SK-N-SH (cell line): ENCODE results near the gene TUNAR. TPM values are rescaled to one million over a fixed set of nuclear protein-coding genes. Genes with fewer than 3 reads are reported as not detected.
A peak's percentile ranks its signal among the peaks of the same experiment; 100 is the strongest.

Experiments
- CTCF ChIA-PET: fragments of 300-600, 350-600 bp; formaldehyde crosslinking; extraction: SDS; loops from one replicate; lab custom pipeline; 2021; lab: Yijun Ruan, JAX
- POLR2A ChIA-PET: fragments of 350-600 bp; sonication (Branson Sonifier 250); formaldehyde crosslinking; extraction: SDS; loops from one replicate; lab custom pipeline; 2020; ENCODE audit warnings: antibody characterized with exemption, inconsistent platforms; lab: Yijun Ruan, JAX
- DNase-seq: peaks from one replicate; pipeline ENCODE4 v3.0.0; 2012
- H2AFZ ChIP-seq: fragments of 200-600 bp; sonication (generic); 2 replicates; pipeline ENCODE4 v1.8.1; 2016; ENCODE audit warnings: antibody characterized with exemption, mild to moderate bottlenecking, low read depth
- H3F3A ChIP-seq: fragments of 200-600 bp; sonication (generic); replicated peaks from 2 replicates; pipeline ENCODE3; 2016; ENCODE audit warnings: antibody characterized with exemption, mild to moderate bottlenecking; ENCODE audit not compliant: insufficient read depth
- H3K27ac ChIP-seq, 2 experiments: fragments of 200-500 bp in 1 of 2; fragments of 200-600 bp in 1 of 2; sonication (Bioruptor generic) in 1 of 2; sonication (generic), shearing (Covaris generic) in 1 of 2; 2 replicates each; pipeline versions ENCODE4 v1.5.1 to v1.6.1; 2014 to 2016; ENCODE audit warnings: low read depth in 2 of 2, inconsistent platforms in 1 of 2, low read length in 1 of 2, mild to moderate bottlenecking in 1 of 2, mixed read lengths in 1 of 2
- H3K27me3 ChIP-seq: fragments of 200-600 bp; sonication (generic), shearing (Covaris generic); 2 replicates; pipeline ENCODE4 v1.6.1; 2016; ENCODE audit warnings: mixed run types; ENCODE audit not compliant: insufficient read depth
- H3K36me3 ChIP-seq, 2 experiments: fragments of 200-500 bp in 1 of 2; fragments of 200-600 bp in 1 of 2; sonication (Bioruptor generic) in 1 of 2; sonication (generic) in 1 of 2; replicated peaks in 1 of 2; 2 replicates each; pipeline versions ENCODE3 to v1.5.1; 2014 to 2016; ENCODE audit warnings: low read length in 1 of 2, mild to moderate bottlenecking in 1 of 2; ENCODE audit not compliant: insufficient read depth in 2 of 2, control insufficient read depth in 1 of 2
- H3K4me1 ChIP-seq, 2 experiments: fragments of 200-500 bp in 1 of 2; fragments of 200-600 bp in 1 of 2; sonication (Bioruptor generic) in 1 of 2; sonication (generic), shearing (Covaris generic) in 1 of 2; 2 replicates each; pipeline versions ENCODE4 v1.5.1 to v1.6.1; 2014 to 2016; ENCODE audit warnings: low read depth in 1 of 2, low read length in 1 of 2, mixed run types in 1 of 2; ENCODE audit not compliant: insufficient read depth in 2 of 2, control insufficient read depth in 1 of 2
- H3K4me2 ChIP-seq: fragments of 200-600 bp; sonication (generic), shearing (Covaris generic); 2 replicates; pipeline ENCODE4 v1.6.1; 2017; ENCODE audit warnings: mixed run types
- H3K4me3 ChIP-seq, 2 experiments: fragments of 200-500 bp in 1 of 2; fragments of 200-600 bp in 1 of 2; sonication (Bioruptor generic) in 1 of 2; sonication (generic), shearing (Covaris generic) in 1 of 2; 2 replicates each; pipeline versions ENCODE4 v1.5.1 to v1.8.1; 2014 to 2016; ENCODE audit warnings: low read depth in 2 of 2, inconsistent platforms in 1 of 2, low read length in 1 of 2, mild to moderate bottlenecking in 1 of 2, mixed read lengths in 1 of 2, moderate library complexity in 1 of 2
- H3K79me2 ChIP-seq: fragments of 200-600 bp; sonication (generic); 2 replicates; pipeline ENCODE4 v1.8.1; 2017; ENCODE audit warnings: mild to moderate bottlenecking; ENCODE audit not compliant: insufficient read depth
- H3K9ac ChIP-seq: fragments of 200-600 bp; sonication (generic); 2 replicates; pipeline ENCODE4 v1.6.1; 2017; ENCODE audit warnings: mixed run types
- H3K9me2 ChIP-seq: fragments of 200-600 bp; sonication (generic); 2 replicates; pipeline ENCODE4 v1.6.1; 2017; ENCODE audit warnings: mixed run types
- H3K9me3 ChIP-seq: fragments of 200-600 bp; sonication (generic); 2 replicates; pipeline ENCODE4 v1.6.1; 2017; ENCODE audit warnings: mixed run types, mild to moderate bottlenecking, moderate library complexity
- H4K20me1 ChIP-seq: fragments of 200-600 bp; sonication (generic); 2 replicates; pipeline ENCODE4 v1.6.1; 2017; ENCODE audit warnings: mild to moderate bottlenecking, mixed run types; ENCODE audit not compliant: insufficient read depth
- ELF1 ChIP-seq: IDR thresholded peaks from 2 replicates; pipeline ENCODE4 v1.4.0; 2012
- EZH2phosphoT487 ChIP-seq: fragments of 200-600 bp; sonication (generic); IDR thresholded peaks from 2 replicates; pipeline ENCODE4 v1.6.1; 2017; ENCODE audit warnings: low read depth, mixed run types, mild to moderate bottlenecking, antibody characterized with exemption, moderate library complexity, borderline replicate concordance
- JUND ChIP-seq: IDR thresholded peaks from 2 replicates; pipeline ENCODE4 v1.4.0; 2012
- PBX3 ChIP-seq: IDR thresholded peaks from 2 replicates; pipeline ENCODE4; 2012
- REST ChIP-seq: IDR thresholded peaks from 2 replicates; pipeline ENCODE4 v1.6.1; 2012; ENCODE audit warnings: mild to moderate bottlenecking, low read depth, low read length, moderate library complexity
- RFX5 ChIP-seq: IDR thresholded peaks from 2 replicates; pipeline ENCODE4 v1.6.1; 2012; ENCODE audit warnings: mild to moderate bottlenecking, improper control_type of control experiment, low read length
- RXRA ChIP-seq: IDR thresholded peaks from 2 replicates; pipeline ENCODE4 v1.4.0; 2012; ENCODE audit warnings: low read depth, mild to moderate bottlenecking, borderline replicate concordance
- SMC3 ChIP-seq: IDR thresholded peaks from 2 replicates; pipeline ENCODE4 v1.6.1; 2012; ENCODE audit warnings: low read depth, low read length, improper control_type of control experiment
- TEAD4 ChIP-seq: IDR thresholded peaks from 2 replicates; pipeline ENCODE4 v1.4.0; 2012; ENCODE audit warnings: mild to moderate bottlenecking, borderline replicate concordance; ENCODE audit not compliant: insufficient read depth
- ZBTB33 ChIP-seq: IDR thresholded peaks from 2 replicates; pipeline ENCODE4 v1.4.0; 2012; ENCODE audit warnings: low read depth, borderline replicate concordance
- WGBS: methylation state at CpG from one replicate; pipeline ENCODE4 v1.1.6; 2017; ENCODE audit warnings: low lambda C conversion rate; 5-methylcytosine and 5-hydroxymethylcytosine counted together
- polyA plus RNA-seq, 3 experiments: library from polyadenylated mRNA; depleted of rRNA; stranded (reverse); fragments of >200 nt; gene quantifications; 2 replicates each; pipeline ENCODE4 v1.2.3, GENCODE V29; 2012

Gene TUNAR
- polyA plus RNA-seq, 1 of the 3 experiments (the other 2 are of a cell fraction), result 0.02 TPM

- Histone ChIP-seq H3K79me2 (no peaks in the 10 kb centered on the region), H3K27me3 (no peaks in the 10 kb centered on the region), H3K9me3 (no peaks in the 10 kb centered on the region), H2AFZ (no peak overlapping the region), H3K4me2 (no peak overlapping the region), H3K36me3 (no peaks in the 10 kb centered on the region), H3K27ac (peak overlapping the region in 1 of 2 experiments; percentile 96; a peak in 2 of 4 replicates), H3K9ac (no peak overlapping the region), H3K4me1 (peaks cover 12 to 35% of the 10 kb centered on the region in 2 experiments; a peak in 3 of 4 replicates), H3K4me3 (no peak overlapping the region), H3K9me2 (no peaks in the 10 kb centered on the region), H3F3A (no peaks in the 10 kb centered on the region), H4K20me1 (no peaks in the 10 kb centered on the region)
- POLR2A ChIA-PET, result no interaction called here
- TF ChIP-seq PBX3 (no peak), ELF1 (no peak), EZH2phosphoT487 (no peak), TEAD4 (no peak)
- DNase-seq, result no peak
- CTCF ChIA-PET, result interaction anchor here (0.9 to 1.8 kb wide), 3 partner anchors 107 to 326 kb away, joined by 3 to 6 read pairs (median 4); no protein-coding TSS in a partner anchor
- WGBS, result 86% methylated on average over 4 of the region's 4 CpGs
Observed at GRCh38 chr14:95887351-95887750, 10.7 kb downstream of the TUNAR start.

- Histone ChIP-seq H2AFZ (no peak overlapping the region), H3K4me2 (no peak overlapping the region)
- TF ChIP-seq RXRA (no peak), EZH2phosphoT487 (no peak), REST (no peak), SMC3 (no peak), TEAD4 (no peak), JUND (no peak), ZBTB33 (no peak), RFX5 (no peak)
- TF ChIP-seq, all 33 proteins: peak for 0
- no peak overlapping the region for H3K27ac ChIP-seq
- H3K4me3 ChIP-seq, result no peak overlapping the region
- 66% methylated on average over 8 of the region's 11 CpGs for WGBS
- POLR2A ChIA-PET, result no interaction called here
- peaks cover 12 to 26% of the 10 kb centered on the region in 2 experiments; a peak in 3 of 4 replicates for H3K4me1 ChIP-seq
- H3K27me3 ChIP-seq, result no peaks in the 10 kb centered on the region
- no peak overlapping the region for H3K9ac ChIP-seq
- H3F3A ChIP-seq, result no peaks in the 10 kb centered on the region
- no peak for DNase-seq
- no peaks in the 10 kb centered on the region for H4K20me1 ChIP-seq
- CTCF ChIA-PET, result interaction anchor here (1.5 kb wide), 1 partner anchor 14 kb away, joined by 4 read pairs; no protein-coding TSS in a partner anchor
- H3K36me3 ChIP-seq, result no peaks in the 10 kb centered on the region
- H3K9me2 ChIP-seq, result no peaks in the 10 kb centered on the region
- no peaks in the 10 kb centered on the region for H3K79me2 ChIP-seq
- no peaks in the 10 kb centered on the region for H3K9me3 ChIP-seq
Observed at GRCh38 chr14:95889236-95889979, 12.8 kb downstream of the TUNAR start.
